MM.1S (cell line): ENCODE data around the gene MTFMT.

Source experiments
- EZH2 ChIP-seq: fragments of 300-600 bp; sonication (generic); optimal IDR thresholded peaks from 2 replicates; pipeline ENCODE3; 2017; ENCODE audit warnings: low read depth, mild to moderate bottlenecking, antibody characterized with exemption, low read length, mixed read lengths
- EZH2phosphoT487 ChIP-seq: fragments of 300-600 bp; sonication (generic); IDR thresholded peaks from 2 replicates; pipeline ENCODE4 v1.6.1; 2018; ENCODE audit warnings: antibody characterized with exemption, low read length
- TF ChIP-seq, protein P1 (sequence below): fragments of 300-600 bp; sonication (generic); IDR thresholded peaks from 2 replicates; pipeline ENCODE4 v1.5.1; 2016; ENCODE audit warnings: antibody characterized with exemption, low read length, mixed read lengths

DNA sequence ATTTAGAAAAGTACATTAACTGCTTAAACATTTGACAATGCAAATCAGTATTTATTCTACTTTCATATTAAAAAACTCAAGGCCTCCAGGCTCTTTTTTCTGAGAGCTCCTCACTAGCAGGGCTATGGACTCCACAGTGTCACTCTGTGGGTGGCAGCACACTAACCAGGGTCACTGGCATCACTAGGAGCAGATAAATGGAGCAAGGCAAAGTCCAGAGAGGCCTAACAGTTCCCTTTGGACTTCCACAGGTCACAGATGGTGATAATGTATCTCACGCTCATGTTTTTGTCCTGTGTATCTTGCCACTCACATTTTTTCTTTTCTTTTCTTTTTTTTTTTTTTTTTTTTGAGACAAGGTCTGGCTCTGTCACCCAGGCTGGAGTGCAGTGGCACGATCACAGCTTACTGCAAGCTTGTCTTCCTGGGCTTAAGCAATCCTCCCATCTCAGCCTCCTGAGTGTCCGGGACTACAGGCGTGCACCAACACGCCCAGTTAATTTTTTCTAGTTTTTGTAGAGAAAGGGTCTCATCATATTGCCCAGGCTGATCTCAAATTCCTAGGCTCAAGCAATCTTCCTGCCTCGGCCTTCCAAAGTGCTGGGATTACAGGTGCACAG lies 47.5 kb downstream of the MTFMT start:
- TF ChIP-seq EZH2 (no peak), EZH2phosphoT487 (no peak)
- TF ChIP-seq, protein P1, sequence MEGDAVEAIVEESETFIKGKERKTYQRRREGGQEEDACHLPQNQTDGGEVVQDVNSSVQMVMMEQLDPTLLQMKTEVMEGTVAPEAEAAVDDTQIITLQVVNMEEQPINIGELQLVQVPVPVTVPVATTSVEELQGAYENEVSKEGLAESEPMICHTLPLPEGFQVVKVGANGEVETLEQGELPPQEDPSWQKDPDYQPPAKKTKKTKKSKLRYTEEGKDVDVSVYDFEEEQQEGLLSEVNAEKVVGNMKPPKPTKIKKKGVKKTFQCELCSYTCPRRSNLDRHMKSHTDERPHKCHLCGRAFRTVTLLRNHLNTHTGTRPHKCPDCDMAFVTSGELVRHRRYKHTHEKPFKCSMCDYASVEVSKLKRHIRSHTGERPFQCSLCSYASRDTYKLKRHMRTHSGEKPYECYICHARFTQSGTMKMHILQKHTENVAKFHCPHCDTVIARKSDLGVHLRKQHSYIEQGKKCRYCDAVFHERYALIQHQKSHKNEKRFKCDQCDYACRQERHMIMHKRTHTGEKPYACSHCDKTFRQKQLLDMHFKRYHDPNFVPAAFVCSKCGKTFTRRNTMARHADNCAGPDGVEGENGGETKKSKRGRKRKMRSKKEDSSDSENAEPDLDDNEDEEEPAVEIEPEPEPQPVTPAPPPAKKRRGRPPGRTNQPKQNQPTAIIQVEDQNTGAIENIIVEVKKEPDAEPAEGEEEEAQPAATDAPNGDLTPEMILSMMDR, result no peak
